SU-DHL-6 (cell line): Measurements from ENCODE around the gene HDAC6.

ENCODE experiments used
- CTCF ChIP-seq: fragments of 200-600 bp; sonication (generic); IDR thresholded peaks from one replicate; pipeline ENCODE4 v1.5.1; 2017; ENCODE audit warnings: antibody characterized with exemption, mild to moderate bottlenecking, low read length, moderate library complexity; ENCODE audit not compliant: insufficient read depth, poor library complexity, severe bottlenecking
- EZH2phosphoT487 ChIP-seq: fragments of 200-600 bp; sonication (generic), shearing (Covaris generic); conservative IDR thresholded peaks from 2 replicates; pipeline ENCODE4 v1.6.1; 2018; ENCODE audit warnings: mild to moderate bottlenecking, antibody characterized with exemption, low read length, moderate library complexity, mixed read lengths

DNA sequence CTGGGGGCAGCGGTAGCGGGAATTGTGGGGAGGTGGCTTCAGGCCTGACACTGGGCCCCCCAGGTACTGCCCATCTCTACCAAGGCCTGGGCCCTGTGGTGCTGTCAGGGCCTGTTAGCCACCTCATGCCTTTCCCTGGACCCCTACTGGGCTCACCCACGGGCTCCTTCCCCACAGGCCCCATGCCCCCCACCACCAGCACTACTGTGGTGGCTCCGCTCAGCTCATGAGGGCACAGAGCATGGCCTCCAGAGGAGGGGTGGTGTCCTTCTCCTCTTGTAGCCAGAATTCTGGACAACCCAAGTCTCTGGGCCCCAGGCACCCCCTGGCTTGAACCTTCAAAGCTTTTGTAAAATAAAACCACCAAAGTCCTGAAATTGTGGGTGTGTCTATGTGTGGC, 7.9 kb upstream of the HDAC6 start:
- TF ChIP-seq CTCF (no peak), EZH2phosphoT487 (no peak)
